Breast epithelium (tissue), 4 donors: ENCODE data around the gene TESK2. TPM values are rescaled to one million over a fixed set of nuclear protein-coding genes. Genes with fewer than 3 reads are reported as not detected.

Experiments used
- DNase-seq, 2 donors: peaks; one replicate each; pipeline ENCODE4 v3.0.0-alpha.2; 2019; ENCODE audit warnings: low spot score in 2 of 2
- H3K27ac ChIP-seq, 2 donors: fragments of 200-600 bp; sonication (generic) in 1 of 2; one replicate each; pipeline ENCODE4 v1.5.1; 2016 to 2019; ENCODE audit warnings: mild to moderate bottlenecking in 1 of 2
- H3K27me3 ChIP-seq, 2 donors: fragments of 200-600 bp; sonication (generic) in 1 of 2; one replicate each; pipeline versions ENCODE4 v1.5.1 to v1.6.0; 2017 to 2019; ENCODE audit warnings: control low read depth in 1 of 2, mild to moderate bottlenecking in 1 of 2
- H3K36me3 ChIP-seq: fragments of 200-600 bp; one replicate; pipeline ENCODE4 v1.5.1; 2019
- H3K4me1 ChIP-seq, 2 donors: fragments of 200-600 bp; sonication (generic); one replicate each; pipeline ENCODE4 v1.5.1; 2016 to 2019; ENCODE audit warnings: control low read depth in 1 of 2
- H3K4me3 ChIP-seq, 3 donors: fragments of 200-600 bp; sonication (generic); 1 replicate in 2 of 3; 2 replicates in 1 of 3; pipeline ENCODE4 v1.5.1; 2016 to 2019; ENCODE audit warnings: mild to moderate bottlenecking in 3 of 3, moderate library complexity in 2 of 3
- H3K9me3 ChIP-seq, 2 donors: fragments of 200-600 bp; sonication (generic) in 1 of 2; one replicate each; pipeline ENCODE4 v1.5.1; 2016 to 2019; ENCODE audit warnings: control low read depth in 1 of 2
- CTCF ChIP-seq, 3 donors: fragments of 450-650 bp; IDR thresholded peaks; one replicate each; pipeline ENCODE4 v1.5.1; 2016 to 2017; ENCODE audit warnings: antibody characterized with exemption in 3 of 3, mild to moderate bottlenecking in 3 of 3, moderate library complexity in 3 of 3
- POLR2A ChIP-seq: fragments of 450-650 bp; IDR thresholded peaks from one replicate; pipeline ENCODE4 v1.6.1; 2016; ENCODE audit warnings: antibody characterized with exemption, mild to moderate bottlenecking, moderate library complexity
- POLR2AphosphoS5 ChIP-seq, 3 donors: sonication (generic); formaldehyde crosslinking; IDR thresholded peaks; one replicate each; pipeline ENCODE4 v1.6.1; 2017; ENCODE audit warnings: antibody characterized with exemption in 3 of 3
- intact Hi-C: fragments of 100-400 bp; cut with DNase I; formaldehyde crosslinking; loops from one replicate; pipeline ENCODE4 v1.15.1; 2023; ENCODE audit warnings: low total_unique reads
- total RNA-seq, 3 donors: library from RNA; depleted of rRNA; stranded (reverse); fragments of >200 nt; gene quantifications; one replicate each; pipeline ENCODE4 v1.1.0, GENCODE V29; 2016

The TESK2 gene
- total RNA-seq, 3 donors from 2014 or later: 6.2 to 19.2 (median 11.1) TPM

GRCh38 chr1:45326627-45327623, 164.0 kb downstream of the TESK2 start, which contains the start of gene HPDL:
TSS of gene HPDL (plus strand) at chr1:45326895. CDS start at chr1:45327149, 254 bp downstream.
- H3K9me3 ChIP-seq: no peaks in the 10 kb centered on the region
- DNase-seq: no peak
- no peak within 1 kb of the TSS for H3K27ac ChIP-seq
- no peaks in the 10 kb centered on the region for H3K4me1 ChIP-seq
- H3K36me3 ChIP-seq: no peaks in the 10 kb centered on the region
- intact Hi-C loops: no loop called here
- H3K4me3 ChIP-seq: peak within 1 kb of the TSS; percentile 43 to 75 (median 57)
- H3K27me3 ChIP-seq: no peaks in the 10 kb centered on the region
- no peak for TF ChIP-seq POLR2A

- Histone ChIP-seq H3K4me1 (no peaks in the 10 kb centered on the region), H3K4me3 (peak overlapping the region; percentile 43 to 75 (median 57)), H3K9me3 (no peaks in the 10 kb centered on the region), H3K27ac (no peak overlapping the region), H3K27me3 (no peaks in the 10 kb centered on the region), H3K36me3 (no peaks in the 10 kb centered on the region)
- TF ChIP-seq POLR2A: no peak
- no peak for TF ChIP-seq CTCF (IDR thresholded peaks at IDR 0.05)
- no peak for TF ChIP-seq POLR2AphosphoS5 (IDR thresholded peaks at IDR 0.05)
- DNase-seq: no peak
- intact Hi-C loops: no loop called here
Observed at GRCh38 chr1:45325851-45326506, 165.0 kb downstream of the TESK2 start.

GRCh38 chr1:45322486-45323040, 168.4 kb downstream of the TESK2 start:
- TF ChIP-seq POLR2A: no peak
- no peak for TF ChIP-seq POLR2AphosphoS5 (IDR thresholded peaks at IDR 0.05)
- no peak for TF ChIP-seq CTCF (IDR thresholded peaks at IDR 0.05)
- H3K27me3 ChIP-seq: no peaks in the 10 kb centered on the region
- intact Hi-C loops: no loop called here
- no peak for DNase-seq
- H3K4me3 ChIP-seq: no peak overlapping the region
- no peaks in the 10 kb centered on the region for H3K9me3 ChIP-seq
- no peak overlapping the region for H3K27ac ChIP-seq
- H3K36me3 ChIP-seq: no peaks in the 10 kb centered on the region
- H3K4me1 ChIP-seq: no peaks in the 10 kb centered on the region

- H3K4me3 ChIP-seq: no peak overlapping the region
- H3K36me3 ChIP-seq: no peaks in the 10 kb centered on the region
- H3K27ac ChIP-seq: no peak overlapping the region
- no peaks in the 10 kb centered on the region for H3K4me1 ChIP-seq
- no peak for DNase-seq
- no peaks in the 10 kb centered on the region for H3K27me3 ChIP-seq
- intact Hi-C loops: no loop called here
- TF ChIP-seq POLR2AphosphoS5 (IDR thresholded peaks at IDR 0.05) (no peak), CTCF (IDR thresholded peaks at IDR 0.05) (no peak), POLR2A (no peak)
- H3K9me3 ChIP-seq: no peaks in the 10 kb centered on the region
Observed at GRCh38 chr1:45321444-45321843, 169.5 kb downstream of the TESK2 start.

- intact Hi-C loops: no loop called here
- H3K27ac ChIP-seq: no peak overlapping the region
- no peaks in the 10 kb centered on the region for H3K4me1 ChIP-seq
- H3K36me3 ChIP-seq: no peaks in the 10 kb centered on the region
- no peak for TF ChIP-seq CTCF (IDR thresholded peaks at IDR 0.05)
- no peak for TF ChIP-seq POLR2A
- TF ChIP-seq POLR2AphosphoS5 (IDR thresholded peaks at IDR 0.05): no peak
- no peaks in the 10 kb centered on the region for H3K27me3 ChIP-seq
- no peak overlapping the region for H3K4me3 ChIP-seq
- no peak for DNase-seq
- no peaks in the 10 kb centered on the region for H3K9me3 ChIP-seq
Observed at GRCh38 chr1:45319761-45320160, 171.2 kb downstream of the TESK2 start.
